Activated CD8-positive, alpha-beta memory T cell treated with anti-CD3 and anti-CD28 coated beads for 24 hours (primary cell): ENCODE results near the gene LY6G5B.
"Not testable (repeated sequence)": the region's sequence is repeated elsewhere in the genome, so short reads cannot be mapped to it uniquely, and the experiment has no call there.

ENCODE experiments used
- DNase-seq: peaks from one replicate; pipeline ENCODE4 v3.0.0-alpha.2; 2020

The LY6G5B gene

DNA sequence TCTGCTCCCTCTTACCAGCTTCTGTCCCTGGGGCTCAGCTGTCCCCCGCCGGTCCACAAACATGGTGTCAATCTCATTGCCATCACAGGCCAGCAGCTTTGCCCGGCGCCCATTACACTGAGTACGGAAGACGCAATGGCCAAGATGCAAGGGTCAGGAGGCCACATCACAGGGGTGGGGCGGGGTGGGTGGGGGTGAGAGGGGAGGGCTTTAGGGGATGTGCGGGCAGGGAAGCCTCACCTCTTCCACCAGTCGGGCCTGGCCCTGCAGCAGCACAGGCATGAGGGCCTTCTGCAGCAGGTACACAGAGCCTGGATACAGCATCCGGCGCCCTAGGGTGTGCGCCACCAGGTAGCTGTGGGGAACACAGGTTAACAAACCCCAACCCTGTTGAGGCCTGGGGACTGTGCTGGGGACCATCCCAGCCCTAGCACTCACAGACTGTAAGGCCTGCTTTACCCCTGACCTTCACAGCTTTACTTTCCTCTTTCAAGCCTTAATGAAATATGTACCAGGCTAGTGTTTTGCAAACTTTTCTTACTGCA, 21.9 kb downstream of the LY6G5B start:
- no peak for DNase-seq

DNA sequence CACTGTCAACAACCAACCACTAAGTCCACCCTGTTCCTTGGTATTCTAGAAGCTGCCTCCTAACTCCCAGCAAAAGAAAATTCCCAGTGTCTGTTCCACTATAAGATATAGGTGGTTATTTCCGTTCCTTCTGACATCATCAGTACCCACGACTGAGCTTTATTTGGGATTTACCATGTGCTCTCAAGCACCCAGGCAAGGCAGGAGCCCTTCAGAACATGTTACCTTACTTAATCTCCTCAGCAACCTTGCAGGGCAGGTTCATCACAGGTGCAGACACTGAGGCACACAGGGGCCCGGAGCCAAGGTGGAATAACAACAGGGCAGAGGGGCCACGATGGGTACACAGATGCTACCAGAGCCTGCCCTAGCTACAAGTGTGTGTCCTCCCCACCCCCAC, 22.6 kb downstream of the LY6G5B start:
- DNase-seq = no peak

DNA sequence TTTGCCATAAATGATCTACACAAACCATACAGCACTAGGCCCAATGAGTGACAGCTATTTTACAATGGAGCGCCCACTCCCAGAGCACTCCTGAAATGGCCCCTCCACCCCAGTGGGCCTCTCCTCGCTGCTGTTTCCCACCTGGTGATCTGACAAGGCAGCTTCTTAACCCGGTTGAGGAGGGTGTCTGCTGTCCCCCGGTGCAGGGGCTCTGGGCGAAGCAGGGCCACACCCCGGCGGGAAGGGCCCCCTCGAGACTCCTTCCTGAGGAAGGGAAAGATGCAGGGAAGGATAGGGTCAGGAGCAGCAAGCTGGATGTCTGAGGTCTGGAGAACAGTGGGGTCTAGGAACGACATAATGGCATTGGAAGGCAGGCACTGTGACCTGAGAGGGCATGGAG, 23.1 kb downstream of the LY6G5B start:
- no peak for DNase-seq

DNA sequence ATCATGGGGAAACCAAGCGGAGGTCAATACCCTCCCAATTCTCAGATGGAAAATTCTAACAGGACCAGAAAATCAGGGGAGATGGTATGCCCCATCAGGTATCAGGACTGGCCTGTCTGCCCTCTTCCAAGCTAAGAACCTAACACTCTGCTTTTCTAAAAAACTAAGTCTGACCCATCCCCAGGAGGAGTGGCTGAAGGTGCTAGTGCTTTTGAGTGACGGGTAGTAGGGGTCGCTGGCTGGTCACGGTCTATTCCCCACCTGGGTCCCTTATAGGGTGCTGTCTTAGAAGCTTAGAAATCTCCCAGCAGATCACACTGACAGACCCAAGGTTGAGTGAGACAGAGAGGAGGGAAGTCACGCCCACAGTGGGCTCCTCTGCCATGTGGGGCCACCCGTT, 23.8 kb downstream of the LY6G5B start:
- no peak for DNase-seq

DNA sequence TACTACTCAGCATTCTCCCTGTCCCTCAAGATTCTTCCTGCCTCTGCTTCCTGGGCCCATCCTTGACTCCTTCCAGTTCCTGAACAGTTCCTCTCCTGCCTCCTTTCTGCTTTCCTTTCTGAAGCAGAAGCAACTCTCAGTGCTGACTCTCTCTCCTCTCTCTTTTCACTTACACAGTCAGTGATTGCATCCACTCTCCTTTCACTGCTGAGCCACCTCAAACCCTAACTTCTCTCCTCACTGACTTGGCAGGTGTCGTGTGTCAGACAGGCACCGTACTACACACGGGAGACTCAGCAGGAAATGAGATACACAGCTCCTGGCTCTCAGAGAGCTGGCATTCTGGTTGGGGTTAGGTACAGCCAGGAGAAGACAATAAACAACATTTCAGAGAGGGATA, 27.8 kb downstream of the LY6G5B start:
- no peak for DNase-seq

DNA sequence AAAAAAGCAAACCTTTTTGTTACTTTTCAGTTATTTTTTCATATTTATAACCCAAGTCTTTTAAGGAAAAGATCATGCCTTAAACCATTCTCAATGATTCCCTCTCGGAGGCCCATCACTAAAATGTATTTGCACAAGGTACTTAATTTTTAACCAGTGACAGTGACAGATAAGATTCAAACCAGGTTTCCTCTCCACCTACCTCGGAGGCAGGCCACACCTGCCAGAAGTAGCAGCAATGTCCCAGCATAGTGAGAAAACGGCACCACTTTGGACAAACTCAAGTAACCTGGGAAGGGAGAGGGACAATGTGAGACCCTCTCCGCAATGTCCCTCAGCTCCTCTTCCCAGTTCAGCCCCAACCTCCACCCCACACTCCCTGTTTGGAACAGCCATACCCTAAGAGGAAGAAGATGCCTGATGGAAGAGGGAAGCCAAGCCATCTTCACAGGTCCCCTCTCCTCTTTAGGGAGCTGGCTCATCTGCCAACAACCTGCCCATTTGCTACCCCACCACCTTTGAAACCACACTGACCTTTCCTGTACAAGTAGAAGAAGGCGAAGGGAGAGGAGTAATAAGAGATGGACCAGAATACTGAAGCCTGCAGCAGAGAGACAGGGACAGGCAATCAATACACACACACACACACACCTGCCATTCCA, 31.1 kb downstream of the LY6G5B start:
- DNase-seq = no peak

DNA sequence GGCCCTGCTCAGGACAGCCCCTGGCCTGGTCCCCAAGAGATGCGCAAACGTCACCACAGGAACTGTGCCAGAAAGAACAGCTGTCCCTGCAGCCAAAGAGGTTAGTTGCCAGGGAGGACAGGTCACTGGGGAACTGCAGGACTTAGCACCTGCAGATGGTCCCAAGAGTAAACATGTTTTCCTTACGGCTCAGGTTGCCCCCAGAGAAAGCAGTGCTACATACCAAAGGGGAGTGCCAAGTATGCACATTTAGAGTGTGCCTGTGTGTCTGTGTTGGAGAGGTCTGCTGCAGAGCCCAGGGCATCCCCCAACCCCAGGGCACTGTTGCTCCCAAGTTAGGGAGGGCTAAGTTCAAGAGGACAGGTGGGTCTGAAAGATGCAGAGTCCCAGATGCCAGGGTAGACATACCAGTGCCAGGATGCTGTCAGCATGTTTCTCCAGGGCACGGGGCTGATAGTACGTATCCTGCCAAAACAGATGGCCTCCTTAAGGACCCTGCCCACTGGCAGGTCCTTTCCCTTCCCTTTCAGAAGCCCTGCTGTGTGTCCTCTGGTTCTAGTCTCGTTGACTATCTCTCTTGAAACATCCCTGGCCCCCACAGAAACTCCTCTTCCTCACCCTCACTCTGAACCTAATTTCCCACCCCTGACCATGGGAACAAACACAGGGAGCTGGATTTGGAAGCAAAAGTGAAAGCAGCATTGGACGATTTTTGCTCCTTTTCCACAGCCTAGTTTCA, 32.1 kb downstream of the LY6G5B start:
- DNase-seq = no peak

DNA sequence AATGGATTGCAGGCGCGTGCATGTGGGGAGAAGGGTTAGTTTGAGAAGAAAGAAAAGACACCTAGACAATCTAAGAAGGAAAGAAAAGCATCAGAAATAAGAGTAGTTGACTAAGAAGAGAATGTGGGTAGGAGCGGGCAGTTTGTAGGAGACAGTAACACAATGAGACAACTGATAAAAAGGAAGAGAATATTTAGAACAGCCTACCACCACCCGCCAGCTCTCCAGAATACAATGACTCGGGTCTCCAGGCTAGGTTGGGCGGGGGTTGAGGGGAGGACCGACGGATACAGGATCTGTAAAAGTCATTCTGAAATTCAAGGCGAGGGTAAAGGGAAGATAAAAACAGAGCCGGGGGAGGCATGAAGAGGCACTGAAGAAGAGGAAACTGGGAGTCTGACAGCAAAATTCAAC, 32.6 kb downstream of the LY6G5B start:
- no peak for DNase-seq

DNA sequence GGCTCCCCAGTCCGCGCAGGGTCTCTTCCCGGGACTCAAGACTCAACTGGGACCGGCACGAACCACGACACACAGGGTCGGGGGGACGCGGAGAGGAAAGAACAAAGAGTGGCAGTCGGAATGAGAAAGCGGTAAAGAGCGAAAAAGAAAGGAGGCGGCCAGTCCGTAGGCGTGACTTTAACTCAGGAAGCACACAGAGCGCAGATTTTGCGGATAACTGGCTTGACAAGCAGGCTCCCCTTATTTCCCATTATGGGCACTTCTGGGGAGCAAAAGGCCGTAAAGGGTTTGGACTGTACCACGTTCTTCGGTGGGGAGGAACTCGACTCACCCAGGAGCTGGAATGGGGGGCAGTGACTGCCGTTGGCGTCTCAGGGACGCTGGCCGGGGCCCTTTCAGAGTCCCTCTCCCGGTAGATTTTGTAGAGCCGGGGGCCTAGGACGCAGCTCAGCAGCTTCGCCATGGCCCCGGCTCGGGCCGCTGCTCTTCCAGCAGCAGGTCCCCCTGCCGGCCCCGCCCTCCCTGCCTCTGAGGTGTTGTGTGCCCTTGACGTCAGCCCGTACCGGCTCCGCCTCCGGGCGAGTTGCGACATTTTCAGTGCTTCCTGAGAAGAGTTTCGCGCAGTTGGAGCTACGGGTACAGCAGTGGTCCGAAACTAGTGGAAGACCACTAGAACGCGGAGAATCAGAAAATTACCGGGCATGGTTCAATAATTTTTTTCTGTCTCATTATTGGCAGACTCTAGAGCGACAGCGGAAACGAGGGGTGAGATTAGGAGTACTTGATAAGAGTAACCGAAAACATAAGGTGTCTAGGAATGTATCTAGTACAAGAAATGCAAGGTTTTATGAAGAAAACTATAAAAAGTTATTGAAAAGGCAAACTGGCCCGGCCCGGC, 33.3 kb downstream of the LY6G5B start, which contains the start of gene ABHD16A:
TSS of gene ABHD16A (minus strand) at position 506 of the 898 bp plus-strand sequence. CDS start at position 463, 43 bp downstream.
- DNase-seq = peak; percentile 98

DNA sequence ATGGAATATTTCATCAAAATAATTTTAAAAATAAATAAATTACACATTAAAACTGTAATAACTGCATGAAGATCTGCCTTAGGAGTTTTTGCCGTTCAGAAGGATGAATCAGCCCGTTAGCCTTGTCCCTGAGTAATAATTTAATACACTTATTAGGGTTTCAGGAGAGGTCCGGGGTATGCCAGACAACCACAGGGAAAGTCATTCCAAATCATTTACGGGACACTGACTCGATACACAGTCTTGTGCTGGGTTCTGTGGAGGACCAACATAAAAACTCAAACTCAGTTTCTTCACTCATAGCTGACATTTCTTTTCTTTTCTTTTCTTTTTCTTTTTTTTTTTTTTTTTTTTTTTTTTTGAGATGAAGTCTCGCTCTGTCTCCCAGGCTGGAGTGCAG, 36.2 kb downstream of the LY6G5B start:
- DNase-seq = no peak

DNA sequence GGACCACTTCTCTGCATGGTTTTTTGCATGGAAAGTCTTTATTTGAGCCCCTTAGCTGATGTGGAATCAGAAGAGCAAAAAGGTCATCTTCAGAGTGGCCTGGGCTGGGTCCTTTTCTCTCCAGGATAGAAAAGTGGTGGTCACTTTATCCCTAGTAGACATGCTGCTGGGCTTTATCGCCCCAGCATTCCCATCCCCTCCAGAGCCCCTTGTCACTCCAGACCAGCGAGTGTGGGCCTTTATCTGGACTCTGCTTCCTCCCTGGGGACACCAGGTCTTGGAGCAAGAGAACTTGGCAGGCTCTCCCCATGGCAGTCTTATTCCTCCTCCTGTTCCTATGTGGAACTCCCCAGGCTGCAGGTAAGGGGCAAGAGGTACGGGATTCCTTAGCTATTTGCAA, 36.8 kb downstream of the LY6G5B start, which contains the start of gene LY6G6F:
TSS of gene LY6G6F (plus strand) at position 268 of the 400 bp plus-strand sequence. CDS start at position 309, 41 bp downstream.
- no peak for DNase-seq

DNA sequence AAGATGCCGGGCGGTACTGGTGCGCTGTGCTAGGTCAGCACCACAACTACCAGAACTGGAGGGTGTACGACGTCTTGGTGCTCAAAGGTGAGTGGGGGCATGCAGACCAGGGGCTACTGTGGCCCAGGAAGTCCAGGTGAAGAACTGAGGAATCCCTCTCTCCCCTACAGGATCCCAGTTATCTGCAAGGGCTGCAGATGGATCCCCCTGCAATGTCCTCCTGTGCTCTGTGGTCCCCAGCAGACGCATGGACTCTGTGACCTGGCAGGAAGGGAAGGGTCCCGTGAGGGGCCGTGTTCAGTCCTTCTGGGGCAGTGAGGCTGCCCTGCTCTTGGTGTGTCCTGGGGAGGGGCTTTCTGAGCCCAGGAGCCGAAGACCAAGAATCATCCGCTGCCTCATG, 37.9 kb downstream of the LY6G5B start:
- DNase-seq = no peak

DNA sequence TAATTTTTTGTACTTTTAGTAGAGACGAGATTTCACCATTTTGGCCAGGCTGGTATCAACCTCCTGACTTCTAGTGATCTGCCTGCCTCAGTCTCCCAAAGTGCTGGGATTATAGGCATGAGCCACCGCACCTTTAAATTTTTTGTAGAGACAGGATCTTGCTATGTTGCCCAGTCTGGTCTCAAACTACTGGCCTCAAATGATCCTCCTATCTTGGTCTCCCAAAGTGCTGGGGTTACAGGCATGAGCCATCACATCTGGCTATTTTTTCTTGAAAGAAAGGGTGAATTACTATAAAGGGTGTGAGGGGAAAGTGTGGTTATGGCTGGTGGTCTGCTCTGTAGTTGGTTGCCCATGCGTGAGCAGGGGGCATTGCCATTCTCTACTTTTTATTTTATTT, 38.4 kb downstream of the LY6G5B start:
- no peak for DNase-seq

DNA sequence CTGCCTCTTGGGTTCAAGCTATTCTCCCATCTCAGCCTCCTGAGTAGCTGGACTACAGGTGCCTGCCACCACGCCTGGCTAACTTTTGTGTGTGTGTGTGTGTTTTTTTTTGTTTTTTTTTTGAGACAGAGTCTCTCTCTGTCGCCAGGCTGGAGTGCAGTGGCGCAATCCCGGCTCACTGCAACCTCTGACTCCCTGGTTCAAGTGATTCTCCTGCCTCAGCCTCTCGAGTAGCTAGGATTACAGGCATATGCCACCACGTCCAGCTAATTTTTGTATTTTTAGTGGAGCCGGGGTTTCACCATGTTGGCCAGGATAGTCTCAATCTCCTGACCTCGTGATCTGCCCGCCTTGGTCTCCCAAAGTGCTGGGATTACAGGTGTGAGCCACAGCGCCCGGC, 39.4 kb downstream of the LY6G5B start:
- not testable (repeated sequence) for DNase-seq

DNA sequence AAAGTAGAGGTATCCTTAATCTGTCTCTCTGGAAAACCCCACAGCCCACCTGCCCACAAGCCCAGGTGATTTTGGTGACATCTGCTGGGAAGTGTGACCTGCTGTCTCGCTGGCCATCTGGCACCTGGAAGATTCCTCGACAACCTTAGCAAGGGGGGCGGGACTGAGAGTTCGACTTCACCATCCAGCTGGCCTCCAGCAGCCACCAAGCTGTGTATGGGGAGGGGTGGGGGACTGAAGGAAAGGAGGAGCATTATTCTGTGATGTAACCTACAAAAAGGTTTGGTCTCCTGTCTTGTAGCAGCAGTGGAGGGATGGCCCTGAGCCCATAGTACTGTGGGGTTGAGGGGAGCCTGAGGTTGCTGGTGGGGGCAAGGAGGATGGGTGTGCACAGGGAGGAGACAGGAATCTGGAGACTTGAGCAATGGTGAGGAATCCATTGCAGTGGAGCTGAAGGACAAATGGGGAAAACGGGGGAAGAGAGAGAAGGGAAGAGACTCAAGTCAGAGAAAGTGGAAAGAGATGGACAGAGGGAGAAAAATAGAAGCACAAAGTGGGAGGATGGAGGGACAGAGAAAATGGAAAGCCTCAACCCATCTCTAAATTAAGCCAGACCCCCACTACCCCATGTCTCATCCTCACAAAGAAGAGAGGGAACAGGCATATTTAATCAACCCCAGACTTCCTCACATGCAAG, 40.9 kb downstream of the LY6G5B start:
- no peak for DNase-seq

DNA sequence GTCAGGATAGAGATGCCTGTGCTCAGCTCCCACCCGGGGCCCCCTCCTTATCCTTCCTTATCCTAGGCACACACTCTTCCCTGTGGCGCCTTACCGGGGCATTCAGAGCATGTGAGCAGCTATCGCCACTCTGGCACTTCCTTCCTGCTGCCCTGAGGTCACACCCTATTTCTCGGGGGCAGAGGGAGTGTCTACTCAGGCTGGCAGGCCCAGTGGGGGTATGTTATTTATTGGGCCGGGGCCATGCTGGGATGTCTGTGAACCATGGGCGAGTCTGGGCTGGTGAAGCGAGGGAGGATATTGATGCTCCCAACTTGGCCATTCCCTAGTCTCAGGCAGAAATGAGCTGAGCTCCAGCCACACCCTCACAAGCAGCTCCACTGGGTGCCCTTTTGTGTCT, 41.5 kb downstream of the LY6G5B start:
- no peak for DNase-seq

DNA sequence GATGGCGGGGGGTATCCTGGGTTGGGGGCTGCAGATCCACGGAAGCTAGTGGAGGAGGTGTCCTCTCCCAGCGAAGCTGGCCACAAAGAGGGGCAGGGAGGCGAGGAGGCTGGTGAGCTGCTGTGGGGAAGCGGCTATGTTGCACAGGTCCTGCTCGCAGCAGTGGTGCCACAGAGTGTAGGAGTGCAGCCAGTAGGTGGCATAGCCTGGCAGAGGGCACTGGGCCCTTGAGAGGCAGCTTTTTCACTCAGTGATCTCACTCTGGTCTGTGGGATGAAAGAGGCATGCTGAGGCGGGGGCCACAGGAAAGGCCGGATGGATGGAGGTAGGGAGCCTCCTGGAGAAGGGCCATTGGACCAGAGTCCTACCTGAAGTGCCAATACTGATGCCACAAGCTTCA, 42.5 kb downstream of the LY6G5B start:
- no peak for DNase-seq

DNA sequence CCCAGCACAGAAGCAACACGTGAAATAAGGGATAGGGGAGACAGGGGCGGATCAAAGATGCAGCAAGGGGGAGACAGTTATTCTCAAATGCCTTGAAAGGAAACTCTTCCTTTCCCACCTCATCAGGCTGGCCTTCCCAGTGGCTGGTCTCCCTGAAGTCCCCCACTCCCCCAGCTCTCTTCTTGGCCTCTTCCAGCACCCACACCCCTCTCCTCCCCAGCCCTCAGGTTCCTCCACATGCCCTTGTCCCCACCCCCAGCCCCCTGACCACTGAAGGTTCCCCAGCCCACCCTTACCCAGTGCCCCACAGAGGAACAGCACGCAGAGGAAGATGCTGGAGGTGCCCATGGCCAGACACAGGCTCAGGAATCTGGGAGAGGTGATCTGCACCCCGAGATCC, 43.7 kb downstream of the LY6G5B start:
- no peak for DNase-seq

DNA sequence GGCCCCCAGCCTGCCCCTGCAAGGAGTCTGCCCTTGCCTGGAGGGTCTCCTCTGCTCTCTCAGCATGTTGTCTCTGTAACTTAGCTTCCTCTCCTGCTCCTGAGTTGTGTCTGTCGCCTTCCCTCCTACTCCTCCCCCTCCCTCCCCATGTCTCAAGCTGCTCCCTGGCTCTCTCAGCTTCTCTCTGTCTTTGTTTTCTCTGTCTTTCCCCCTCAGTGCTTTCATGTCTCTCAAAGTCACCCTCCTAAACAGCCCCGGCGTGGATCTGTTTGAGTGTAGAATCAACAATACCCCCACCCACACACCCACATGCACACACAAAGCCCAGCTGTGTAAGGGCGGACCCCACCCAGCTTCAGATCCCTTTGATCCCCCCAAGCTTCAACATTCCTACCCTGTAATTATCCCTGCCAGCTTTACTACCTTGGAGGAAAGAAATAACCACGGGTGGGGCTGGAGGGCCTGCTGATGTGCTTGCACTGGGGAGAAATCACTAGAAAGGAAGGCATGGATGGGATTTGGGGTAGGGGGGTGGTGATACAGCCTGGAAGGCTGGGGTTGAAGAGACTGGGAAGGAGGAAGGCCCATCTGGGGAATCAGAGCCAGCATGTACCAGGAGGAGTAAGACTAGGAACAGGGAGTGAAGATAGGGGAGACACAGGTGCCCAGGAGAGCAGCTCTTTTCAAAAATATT, 44.4 kb downstream of the LY6G5B start:
- DNase-seq = no peak

DNA sequence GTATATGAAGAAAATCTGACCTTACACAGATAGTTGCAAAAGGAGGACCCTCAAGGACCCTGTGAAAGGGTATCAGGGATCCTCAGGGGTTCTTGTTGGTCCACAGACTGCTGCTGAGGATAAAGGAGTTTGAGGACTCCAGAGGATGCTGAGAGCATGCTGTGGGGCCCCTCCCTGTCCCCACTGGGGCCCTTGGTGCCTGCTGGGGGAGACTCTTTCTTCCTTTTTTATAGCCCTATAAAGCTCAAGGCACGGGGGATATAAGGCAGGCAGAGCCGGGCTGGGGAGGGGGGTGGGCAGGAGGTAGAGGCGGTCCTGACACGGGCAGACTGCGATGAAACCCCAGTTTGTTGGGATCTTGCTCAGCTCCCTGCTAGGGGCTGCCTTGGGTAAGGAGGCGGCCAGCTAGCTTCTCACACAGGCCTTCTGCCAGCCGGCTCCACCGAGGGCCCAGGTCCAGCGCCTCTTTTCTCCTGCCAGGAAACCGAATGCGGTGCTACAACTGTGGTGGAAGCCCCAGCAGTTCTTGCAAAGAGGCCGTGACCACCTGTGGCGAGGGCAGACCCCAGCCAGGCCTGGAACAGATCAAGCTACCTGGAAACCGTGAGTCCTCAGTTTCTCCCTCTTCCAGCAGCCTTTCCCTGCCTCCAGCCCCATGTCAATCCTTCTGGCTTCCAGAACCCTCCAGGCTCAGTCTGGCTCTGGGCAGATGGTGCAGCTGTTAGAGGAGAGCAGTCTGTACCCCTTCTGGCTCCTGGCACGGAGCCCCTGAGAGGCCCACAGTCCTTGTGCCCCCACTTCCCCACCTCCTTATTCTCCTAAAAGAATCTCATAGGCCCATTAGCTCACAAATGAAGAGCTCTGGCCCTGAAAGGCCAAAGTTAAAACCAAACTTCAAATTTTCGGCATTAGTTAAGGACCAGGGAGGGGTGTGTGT, 45.5 kb downstream of the LY6G5B start, which contains the start of gene LY6G6D:
TSS of gene LY6G6D (plus strand) at position 327 of the 937 bp plus-strand sequence. CDS start at position 335, 8 bp downstream.
- DNase-seq = no peak
